Thymus (tissue), 11 donors: Measurements from ENCODE around the gene MBTPS1. TPM values are rescaled to one million over a fixed set of nuclear protein-coding genes. Genes with fewer than 3 reads are reported as not detected.

ENCODE experiments used
- DNase-seq, 9 donors: peaks; one replicate each; pipeline ENCODE4 v3.0.0-alpha.2; 2013; ENCODE audit warnings: low spot score in 9 of 9, low read depth in 6 of 9, missing footprints in 1 of 9
- H3K27ac ChIP-seq, 2 donors: one replicate each; pipeline ENCODE4 v1.5.1; 2013; ENCODE audit warnings: control low read depth in 1 of 2, low read depth in 1 of 2, low read length in 1 of 2, mild to moderate bottlenecking in 1 of 2, moderate library complexity in 1 of 2
- H3K27me3 ChIP-seq, 2 donors: one replicate each; pipeline ENCODE4 v1.5.1; 2013; ENCODE audit warnings: low read length in 1 of 2; ENCODE audit not compliant: control insufficient read depth in 2 of 2, insufficient read depth in 1 of 2
- H3K36me3 ChIP-seq, 2 donors: one replicate each; pipeline ENCODE4 v1.5.1; 2013; ENCODE audit warnings: low read length in 1 of 2, mild to moderate bottlenecking in 1 of 2, moderate library complexity in 1 of 2; ENCODE audit not compliant: control insufficient read depth in 2 of 2, insufficient read depth in 2 of 2
- H3K4me1 ChIP-seq, 2 donors: one replicate each; pipeline ENCODE4 v1.5.1; 2013; ENCODE audit warnings: low read length in 2 of 2; ENCODE audit not compliant: control insufficient read depth in 2 of 2, insufficient read depth in 2 of 2
- H3K4me3 ChIP-seq, 2 donors: one replicate each; pipeline ENCODE4 v1.5.1; 2013; ENCODE audit warnings: low read length in 2 of 2, control low read depth in 1 of 2, mild to moderate bottlenecking in 1 of 2
- H3K9me3 ChIP-seq, 2 donors: one replicate each; pipeline ENCODE4 v1.5.1; 2013; ENCODE audit warnings: low read length in 1 of 2, mild to moderate bottlenecking in 1 of 2; ENCODE audit not compliant: control insufficient read depth in 2 of 2, insufficient read depth in 1 of 2
- WGBS: extraction: QIAGEN DNeasy Blood & Tissue Kit; methylation state at CpG from one replicate; pipeline ENCODE4 v1.1.7; 2013; 5-methylcytosine and 5-hydroxymethylcytosine counted together
- polyA plus RNA-seq: library from polyadenylated mRNA; stranded (reverse); fragments of 200-250 nt; gene quantifications from one replicate; pipeline ENCODE4 v1.2.3, GENCODE V29; 2013
- total RNA-seq: library from RNA; stranded (reverse); fragments of 120-200 nt; gene quantifications from one replicate; pipeline ENCODE4 v1.2.4, GENCODE V29; 2013
- donor health status: healthy.

The MBTPS1 gene
- total and polyA plus RNA-seq, 2 donors = 39.4 to 65.6 TPM

DNA sequence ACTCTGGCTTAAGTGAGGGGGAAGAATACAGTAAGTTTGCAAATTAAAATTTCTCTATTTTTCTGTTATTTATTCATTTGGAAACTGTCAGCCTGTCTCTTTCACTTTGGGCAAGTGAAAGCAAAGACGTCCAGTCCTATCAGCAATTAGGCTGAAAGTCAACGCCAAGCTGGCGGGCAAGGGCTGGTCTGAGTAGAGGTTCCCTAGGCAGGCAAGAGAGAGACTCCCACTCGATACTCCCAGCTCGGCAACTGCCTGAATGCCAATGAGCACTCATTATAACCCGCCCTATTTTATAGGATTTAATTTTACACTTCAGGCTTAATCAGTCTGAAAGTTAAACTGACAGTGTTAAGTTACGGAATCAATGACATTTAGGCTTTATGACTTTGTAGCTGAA lies 59.8 kb downstream of the MBTPS1 start:
- DNase-seq = no peak
- Histone ChIP-seq H3K36me3 (peaks cover 80 to 90% of the 10 kb centered on the region in 2 donors), H3K4me3 (no peak overlapping the region), H3K9me3 (no peaks in the 10 kb centered on the region), H3K4me1 (no peaks in the 10 kb centered on the region), H3K27me3 (no peaks in the 10 kb centered on the region), H3K27ac (no peak overlapping the region)
- 97% methylated on average over 7 of the region's 7 CpGs for WGBS

DNA sequence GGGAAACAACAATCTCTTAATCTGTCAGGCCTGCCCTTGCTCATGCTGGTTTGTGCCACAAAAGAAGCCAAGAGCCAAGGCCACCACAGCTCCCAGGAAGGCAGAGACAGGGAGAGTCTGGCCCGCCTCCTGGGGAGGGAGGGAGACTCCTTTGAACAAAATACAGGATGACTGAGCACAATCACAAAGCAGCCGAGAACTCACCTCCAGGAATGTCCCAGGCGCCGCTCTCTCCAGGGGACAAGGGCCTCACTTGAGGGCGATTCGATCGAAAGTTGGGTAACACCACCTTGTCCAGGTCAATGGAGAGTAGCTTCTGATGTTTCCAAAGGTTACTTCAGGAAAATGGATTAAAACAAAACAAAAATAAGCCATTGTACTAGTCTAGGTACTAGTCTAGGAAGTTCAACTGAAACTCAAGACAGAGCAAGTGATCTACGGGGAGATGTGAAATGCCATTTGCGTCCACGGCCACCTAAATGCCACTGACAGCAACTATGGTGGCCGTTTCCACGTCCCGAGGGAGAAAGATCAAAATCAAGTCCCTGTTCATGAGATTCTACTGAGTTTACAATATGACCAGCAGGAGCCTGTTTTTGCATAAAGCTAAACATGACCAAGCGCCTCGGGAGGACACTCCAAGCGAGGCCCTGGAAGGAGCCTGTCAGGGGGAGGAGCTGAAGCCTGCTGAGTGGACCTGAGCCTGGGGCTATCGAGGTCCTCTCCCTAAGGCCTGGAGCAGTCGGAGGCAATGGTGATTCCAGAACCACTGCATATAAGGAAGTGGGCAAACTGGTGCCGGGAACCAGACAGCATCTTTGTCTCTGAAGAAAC lies 60.7 kb downstream of the MBTPS1 start:
- no peaks in the 10 kb centered on the region for H3K4me1 ChIP-seq
- H3K27me3 ChIP-seq = no peaks in the 10 kb centered on the region
- H3K9me3 ChIP-seq = no peaks in the 10 kb centered on the region
- no peak overlapping the region for H3K27ac ChIP-seq
- peaks cover 71 to 82% of the 10 kb centered on the region in 2 donors for H3K36me3 ChIP-seq
- 98% methylated on average over 19 of the region's 19 CpGs for WGBS
- no peak for DNase-seq
- no peak overlapping the region for H3K4me3 ChIP-seq

DNA sequence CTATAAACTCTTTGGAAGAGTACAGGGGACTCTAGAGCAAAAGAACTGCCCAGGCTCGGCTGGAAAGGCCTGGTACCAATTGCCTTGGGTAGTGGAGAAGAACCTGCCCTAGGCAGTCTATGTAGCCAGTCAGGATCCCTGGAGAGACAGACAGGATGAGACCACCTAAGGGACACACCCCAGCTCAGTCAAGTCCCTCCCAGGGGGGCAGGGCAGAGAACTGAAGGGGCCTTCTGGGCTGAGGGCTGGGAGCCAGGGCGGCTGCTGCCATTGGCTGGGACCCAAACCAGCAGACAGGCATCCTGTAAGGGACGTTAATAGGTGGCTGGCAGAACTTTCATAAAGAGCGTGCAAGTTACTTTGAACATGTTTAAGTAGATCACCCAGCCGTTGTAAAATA lies 61.4 kb downstream of the MBTPS1 start:
- no peak overlapping the region for H3K4me3 ChIP-seq
- H3K36me3 ChIP-seq = peaks cover 65 to 76% of the 10 kb centered on the region in 2 donors
- H3K9me3 ChIP-seq = no peaks in the 10 kb centered on the region
- no peak for DNase-seq
- no peaks in the 10 kb centered on the region for H3K27me3 ChIP-seq
- 92% methylated on average over 5 of the region's 5 CpGs for WGBS
- H3K27ac ChIP-seq = no peak overlapping the region
- no peaks in the 10 kb centered on the region for H3K4me1 ChIP-seq

DNA sequence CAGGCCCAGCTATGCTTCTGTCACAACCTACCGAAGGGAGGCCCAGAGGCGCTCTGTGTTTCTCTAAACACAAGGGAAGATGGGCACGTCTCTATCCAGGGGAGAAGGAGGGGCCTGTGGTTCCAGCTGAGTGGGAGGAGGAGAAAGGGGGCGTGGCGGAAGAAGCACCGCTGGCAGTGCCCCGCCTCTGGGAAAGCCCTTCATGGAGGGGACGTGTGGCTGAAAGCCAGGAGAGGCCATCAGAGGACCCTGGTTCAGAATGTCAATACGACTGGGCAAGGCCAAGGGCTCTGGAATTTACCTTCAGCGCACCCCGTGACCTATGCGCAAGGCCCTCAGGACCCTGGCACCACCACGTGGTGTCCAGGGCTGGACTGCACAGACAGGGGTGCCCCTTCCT lies 61.8 kb downstream of the MBTPS1 start:
- no peaks in the 10 kb centered on the region for H3K4me1 ChIP-seq
- H3K27ac ChIP-seq = no peak overlapping the region
- WGBS = 96% methylated on average over 13 of the region's 13 CpGs
- no peaks in the 10 kb centered on the region for H3K27me3 ChIP-seq
- H3K9me3 ChIP-seq = no peaks in the 10 kb centered on the region
- no peak for DNase-seq
- no peak overlapping the region for H3K4me3 ChIP-seq
- H3K36me3 ChIP-seq = peaks cover 65 to 71% of the 10 kb centered on the region in 2 donors

DNA sequence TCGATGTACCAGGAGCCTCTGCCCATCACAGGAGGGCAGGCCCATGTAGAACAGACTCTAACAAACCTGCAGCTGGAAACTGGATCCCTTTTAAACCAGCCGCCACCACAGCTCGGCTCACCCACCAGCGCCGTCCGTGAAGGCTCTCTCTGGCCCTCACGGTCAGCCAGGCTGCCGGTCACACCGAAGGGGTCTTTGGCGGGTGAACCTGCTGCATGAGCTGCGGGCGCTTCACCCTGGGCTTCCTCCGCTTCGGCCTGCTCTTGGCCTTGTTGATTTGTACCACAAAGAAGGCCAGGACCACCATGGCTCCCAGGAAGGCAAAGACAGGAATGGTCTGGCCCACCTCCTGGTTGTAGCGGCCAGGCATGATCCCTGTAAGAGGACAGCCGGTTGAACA lies 62.5 kb downstream of the MBTPS1 start:
- H3K4me1 ChIP-seq = no peaks in the 10 kb centered on the region
- WGBS = 98% methylated on average over 16 of the region's 16 CpGs
- DNase-seq = no peak
- no peak overlapping the region for H3K27ac ChIP-seq
- H3K36me3 ChIP-seq = peaks cover 65 to 69% of the 10 kb centered on the region in 2 donors
- H3K4me3 ChIP-seq = no peak overlapping the region
- H3K27me3 ChIP-seq = no peaks in the 10 kb centered on the region
- no peaks in the 10 kb centered on the region for H3K9me3 ChIP-seq

DNA sequence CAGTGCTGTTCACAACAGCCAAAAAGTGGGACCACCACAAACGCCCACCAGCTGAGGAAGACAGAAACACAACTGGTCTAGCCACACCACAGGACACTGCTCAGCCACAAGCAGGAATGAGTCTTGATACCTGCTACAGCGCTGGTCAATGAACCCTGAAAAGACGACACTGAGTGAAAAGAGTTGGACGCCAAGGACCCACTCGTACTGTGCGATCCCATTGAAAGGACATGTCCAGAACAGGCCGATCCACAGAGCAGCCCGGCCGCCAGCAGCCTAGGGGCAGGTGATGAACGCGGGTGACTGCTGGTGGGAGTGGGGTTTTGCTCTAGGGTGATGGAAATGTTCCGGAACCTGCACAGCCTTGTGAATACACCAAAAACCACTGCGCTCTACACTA lies 63.5 kb downstream of the MBTPS1 start:
- H3K4me3 ChIP-seq = no peak overlapping the region
- H3K4me1 ChIP-seq = no peaks in the 10 kb centered on the region
- 99% methylated on average over 13 of the region's 13 CpGs for WGBS
- H3K27ac ChIP-seq = no peak overlapping the region
- H3K27me3 ChIP-seq = no peaks in the 10 kb centered on the region
- no peaks in the 10 kb centered on the region for H3K9me3 ChIP-seq
- H3K36me3 ChIP-seq = peaks cover 56 to 61% of the 10 kb centered on the region in 2 donors
- DNase-seq = no peak

DNA sequence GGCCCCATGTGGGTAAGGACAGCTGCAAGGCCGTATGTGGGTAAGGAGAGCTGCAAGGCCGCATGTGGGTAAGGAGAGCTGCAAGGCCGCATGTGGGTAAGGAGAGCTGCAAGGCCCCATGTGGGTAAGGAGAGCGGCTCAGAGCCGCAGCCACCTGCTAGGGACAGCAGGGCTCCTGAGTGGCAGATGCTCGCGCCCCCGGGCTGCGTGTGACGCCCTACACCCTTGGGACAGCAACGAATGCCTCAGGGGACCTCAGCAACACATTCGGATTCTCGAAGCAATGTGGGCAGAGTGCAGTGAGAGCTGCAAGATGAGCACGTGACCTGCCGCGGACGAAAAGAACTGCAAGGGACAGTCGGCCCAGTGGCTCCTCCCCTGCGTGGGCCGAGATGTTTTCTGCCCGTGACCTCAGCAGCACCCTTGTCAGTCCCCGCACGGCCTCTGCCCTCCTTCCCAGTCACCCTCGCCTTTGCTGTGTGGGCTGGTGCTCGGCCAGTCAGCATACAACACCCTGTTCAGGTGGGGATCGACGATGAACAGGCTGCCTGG lies 64.6 kb downstream of the MBTPS1 start:
- peaks cover 48 to 59% of the 10 kb centered on the region in 2 donors for H3K36me3 ChIP-seq
- no peaks in the 10 kb centered on the region for H3K9me3 ChIP-seq
- no peak overlapping the region for H3K4me3 ChIP-seq
- no peaks in the 10 kb centered on the region for H3K27me3 ChIP-seq
- 94% methylated on average over 27 of the region's 27 CpGs for WGBS
- no peaks in the 10 kb centered on the region for H3K4me1 ChIP-seq
- no peak for DNase-seq
- no peak overlapping the region for H3K27ac ChIP-seq

DNA sequence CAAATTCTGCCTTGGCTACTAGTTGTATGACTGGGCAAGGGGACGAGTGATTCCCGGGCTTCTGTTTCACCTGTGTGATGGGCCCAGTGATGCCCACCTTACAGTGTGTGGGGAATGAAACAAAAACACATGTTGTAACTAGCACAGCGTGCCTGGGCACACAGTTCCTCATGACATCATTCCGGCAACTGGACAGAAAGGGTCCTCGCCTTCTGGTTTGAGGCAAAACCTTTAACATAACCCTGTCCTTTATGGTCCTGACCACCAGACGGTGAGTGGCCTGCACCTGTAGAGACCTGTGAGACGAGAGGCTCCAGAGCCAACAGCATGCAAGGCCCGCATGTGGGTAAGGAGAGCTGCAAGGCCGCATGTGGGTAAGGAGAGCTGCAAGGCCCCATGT lies 66.4 kb downstream of the MBTPS1 start:
- H3K36me3 ChIP-seq = peaks cover 34 to 41% of the 10 kb centered on the region in 2 donors
- no peak overlapping the region for H3K27ac ChIP-seq
- H3K4me3 ChIP-seq = no peak overlapping the region
- no peaks in the 10 kb centered on the region for H3K4me1 ChIP-seq
- H3K27me3 ChIP-seq = no peaks in the 10 kb centered on the region
- no peaks in the 10 kb centered on the region for H3K9me3 ChIP-seq
- WGBS = 83% methylated on average over 9 of the region's 9 CpGs
- no peak for DNase-seq

DNA sequence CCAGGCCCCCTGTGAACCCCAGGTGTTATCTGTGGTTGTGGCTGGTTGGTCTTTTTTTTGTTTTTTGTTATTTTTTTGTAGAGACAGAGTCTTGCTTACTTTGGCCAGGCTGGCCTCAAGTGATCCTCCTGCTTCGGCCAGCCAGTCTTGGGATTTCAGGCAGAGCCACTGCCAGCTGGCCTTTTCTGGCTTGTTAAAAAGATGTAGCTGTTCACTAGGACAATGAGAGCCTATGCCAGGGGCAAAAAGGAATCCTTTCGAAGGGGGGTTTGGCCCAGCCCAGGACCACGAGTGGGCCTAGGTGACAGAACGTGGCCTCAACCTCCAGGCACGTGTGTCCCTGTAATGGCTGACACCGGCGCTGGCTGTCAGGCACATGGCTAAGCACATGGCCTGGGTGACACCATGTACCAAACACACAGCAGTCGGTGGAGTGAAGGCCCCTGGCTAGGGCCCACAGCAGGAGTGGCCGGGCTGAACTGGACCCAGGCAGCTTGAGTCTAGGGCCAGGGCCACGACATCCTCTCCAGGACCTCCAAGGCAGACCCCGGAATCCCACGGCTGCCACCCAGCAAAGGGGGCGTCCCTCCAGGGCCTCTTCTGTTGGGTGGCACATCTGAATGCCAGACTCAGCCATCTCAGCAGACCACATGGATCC lies 67.2 kb downstream of the MBTPS1 start:
- no peaks in the 10 kb centered on the region for H3K4me1 ChIP-seq
- H3K27ac ChIP-seq = no peak overlapping the region
- 94% methylated on average over 13 of the region's 13 CpGs for WGBS
- H3K36me3 ChIP-seq = peaks cover 26 to 34% of the 10 kb centered on the region in 2 donors
- H3K27me3 ChIP-seq = peaks cover 0 to 6% of the 10 kb centered on the region in 2 donors
- no peak for DNase-seq
- no peak overlapping the region for H3K4me3 ChIP-seq
- H3K9me3 ChIP-seq = no peaks in the 10 kb centered on the region
